ENCODE measurements around the gene HCAR2. TPM values are rescaled to one million over a fixed set of nuclear protein-coding genes. Genes with fewer than 3 reads are reported as not detected.
"Not testable (repeated sequence)": the region's sequence is repeated elsewhere in the genome, so short reads cannot be mapped to it uniquely, and the experiment has no call there.

HCAR2 gene
- total RNA-seq, 1 experiment from 2014 or later = not detected

DNA sequence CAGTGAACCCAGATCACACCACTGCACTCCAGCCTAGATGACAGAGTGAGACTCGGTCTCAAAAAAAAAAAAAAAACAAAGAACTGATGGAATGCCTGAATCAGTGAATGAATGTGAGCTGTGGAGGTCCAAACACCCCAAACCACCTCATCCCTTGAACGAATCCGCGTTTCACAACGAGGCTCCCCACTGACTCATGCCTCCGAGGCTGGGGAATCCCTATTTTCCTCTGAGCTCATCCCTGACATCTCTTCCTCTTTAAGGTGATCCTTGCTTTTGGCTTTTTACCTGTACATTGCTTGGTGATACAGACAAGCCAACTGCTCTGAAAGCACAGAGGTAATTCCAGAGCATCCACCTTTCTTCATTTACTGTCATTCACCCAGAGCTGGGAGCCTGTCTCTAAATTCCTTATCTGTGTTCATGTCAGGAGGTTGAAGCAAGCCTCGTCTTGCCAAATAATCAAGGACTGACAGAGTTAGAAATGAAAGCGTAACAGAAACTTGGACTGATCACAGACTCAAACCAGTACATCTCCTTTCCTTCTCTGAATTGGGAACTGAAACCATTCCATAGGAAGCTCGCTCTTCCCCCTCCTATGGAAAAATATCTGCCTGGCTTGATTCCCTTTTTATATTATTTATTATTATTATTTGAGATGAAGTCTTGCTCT lies 3.0 kb downstream of the HCAR2 start:
- H2AFZ ChIP-seq (ENCODE audit: low read depth, low read length, poor library complexity, severe bottlenecking); H3K4me1 ChIP-seq (ENCODE audit: control insufficient read depth in 1 of 2, insufficient read depth in 2 of 2, low read length in 2 of 2); H3K4me2 ChIP-seq (ENCODE audit: low read length); H3K4me3 ChIP-seq (replicated peaks in 1 of 2; ENCODE audit: low read depth in 1 of 2, low read length in 2 of 2); CTCF ChIA-PET; H3K9ac ChIP-seq (ENCODE audit: low read length); H3K9me2 ChIP-seq (ENCODE audit: insufficient read depth); H3K9me3 ChIP-seq (ENCODE audit: control insufficient read depth in 1 of 2, insufficient read depth in 1 of 2, low read depth in 1 of 2, low read length in 2 of 2); RAD21 ChIA-PET (ENCODE audit: low non-redundant PET in 1 of 2, low total read pairs in 2 of 2, uncharacterized antibody in 2 of 2, unreplicated experiment in 2 of 2); H3K27me3 ChIP-seq (ENCODE audit: insufficient read depth, low read length); intact Hi-C loops (cut with micrococcal nuclease); H3K36me3 ChIP-seq (ENCODE audit: control insufficient read depth in 1 of 2, insufficient read depth in 2 of 2, low read length in 2 of 2); BruUV-seq (replicated peaks); H3K27ac ChIP-seq (ENCODE audit: low read depth, low read length); POLR2A ChIA-PET; H4K20me1 ChIP-seq (ENCODE audit: insufficient read depth); ATAC-seq; H3K79me2 ChIP-seq (ENCODE audit: insufficient read depth, low read length); DNase-seq (ENCODE audit: low read depth, low spot score): not testable (repeated sequence)

DNA sequence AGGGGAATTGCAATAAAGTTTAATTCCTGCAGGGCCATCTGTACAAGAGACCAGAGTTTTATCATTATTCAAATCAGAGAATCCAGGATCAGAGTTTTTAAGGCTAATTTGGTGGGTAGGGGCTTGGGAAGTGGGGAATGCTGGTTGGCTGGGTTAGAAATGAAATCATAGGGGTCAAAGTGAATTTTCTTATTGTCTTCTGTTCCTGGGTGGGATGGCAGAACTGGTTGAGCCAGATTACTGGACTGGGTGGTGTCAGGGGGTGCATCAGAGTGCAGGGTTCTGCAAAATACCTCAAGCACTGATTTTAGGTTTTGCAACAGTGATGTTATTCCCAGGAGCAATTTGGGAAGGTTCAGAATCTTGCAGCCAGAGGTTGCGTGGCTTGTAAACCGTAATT lies 6.2 kb downstream of the HCAR2 start:
- H3K79me2 ChIP-seq (ENCODE audit: insufficient read depth, low read length); H3K4me2 ChIP-seq (ENCODE audit: low read length); H3K4me1 ChIP-seq (ENCODE audit: control insufficient read depth in 1 of 2, insufficient read depth in 2 of 2, low read length in 2 of 2); intact Hi-C loops (cut with micrococcal nuclease); H2AFZ ChIP-seq (ENCODE audit: low read depth, low read length, poor library complexity, severe bottlenecking); H3K9ac ChIP-seq (ENCODE audit: low read length); ATAC-seq; H3K27me3 ChIP-seq (ENCODE audit: insufficient read depth, low read length); RAD21 ChIA-PET (ENCODE audit: low non-redundant PET in 1 of 2, low total read pairs in 2 of 2, uncharacterized antibody in 2 of 2, unreplicated experiment in 2 of 2); DNase-seq (ENCODE audit: low read depth, low spot score); H4K20me1 ChIP-seq (ENCODE audit: insufficient read depth); H3K9me2 ChIP-seq (ENCODE audit: insufficient read depth); POLR2A ChIA-PET; H3K27ac ChIP-seq (ENCODE audit: low read depth, low read length); BruUV-seq (replicated peaks); H3K36me3 ChIP-seq (ENCODE audit: control insufficient read depth in 1 of 2, insufficient read depth in 2 of 2, low read length in 2 of 2); H3K4me3 ChIP-seq (replicated peaks in 1 of 2; ENCODE audit: low read depth in 1 of 2, low read length in 2 of 2); CTCF ChIA-PET; H3K9me3 ChIP-seq (ENCODE audit: control insufficient read depth in 1 of 2, insufficient read depth in 1 of 2, low read depth in 1 of 2, low read length in 2 of 2): not testable (repeated sequence)

DNA sequence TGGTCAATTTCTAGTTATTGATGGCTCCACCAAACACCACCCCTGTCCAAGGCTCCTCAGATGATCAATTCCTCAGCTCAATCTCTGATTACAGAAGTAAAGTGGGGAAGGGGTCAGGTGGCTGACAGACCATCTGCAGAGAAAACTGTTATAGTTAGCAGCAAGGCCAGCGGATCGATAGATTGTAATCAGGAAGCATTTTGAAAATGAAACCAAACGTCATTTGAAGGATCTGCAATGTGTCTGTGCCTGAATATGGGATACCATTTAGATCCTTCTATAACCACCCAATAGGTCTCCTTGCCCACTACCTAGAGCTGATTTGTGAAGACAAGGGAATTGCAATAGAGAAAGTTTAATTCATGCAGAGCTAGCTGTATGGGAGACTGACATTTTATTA lies 11.6 kb downstream of the HCAR2 start:
- H3K4me1 ChIP-seq (ENCODE audit: control insufficient read depth in 1 of 2, insufficient read depth in 2 of 2, low read length in 2 of 2) = no peaks in the 10 kb centered on the region; a peak in 1 of 4 replicates
- H4K20me1 ChIP-seq (ENCODE audit: insufficient read depth) = no peaks in the 10 kb centered on the region
- H3K9me3 ChIP-seq (ENCODE audit: control insufficient read depth in 1 of 2, insufficient read depth in 1 of 2, low read depth in 1 of 2, low read length in 2 of 2) = no peaks in the 10 kb centered on the region
- no peaks in the 10 kb centered on the region for H3K36me3 ChIP-seq (ENCODE audit: control insufficient read depth in 1 of 2, insufficient read depth in 2 of 2, low read length in 2 of 2)
- no peak overlapping the region for H3K27ac ChIP-seq (ENCODE audit: low read depth, low read length)
- BruUV-seq (replicated peaks) = no TSS peak
- no peak for DNase-seq (ENCODE audit: low read depth, low spot score)
- ChIA-PET RAD21 (ENCODE audit: low non-redundant PET in 1 of 2, low total read pairs in 2 of 2, uncharacterized antibody in 2 of 2, unreplicated experiment in 2 of 2) (no interaction called here), POLR2A (no interaction called here), CTCF (no interaction called here)
- H2AFZ ChIP-seq (ENCODE audit: low read depth, low read length, poor library complexity, severe bottlenecking) = no peak overlapping the region
- no peak for ATAC-seq
- H3K9ac ChIP-seq (ENCODE audit: low read length) = no peak overlapping the region
- H3K79me2 ChIP-seq (ENCODE audit: insufficient read depth, low read length) = no peaks in the 10 kb centered on the region
- H3K4me2 ChIP-seq (ENCODE audit: low read length) = no peak overlapping the region
- no peaks in the 10 kb centered on the region for H3K27me3 ChIP-seq (ENCODE audit: insufficient read depth, low read length)
- H3K4me3 ChIP-seq (replicated peaks in 1 of 2; ENCODE audit: low read depth in 1 of 2, low read length in 2 of 2) = no peak overlapping the region
- intact Hi-C loops (cut with micrococcal nuclease) = no loop called here
- no peaks in the 10 kb centered on the region for H3K9me2 ChIP-seq (ENCODE audit: insufficient read depth)
- no peak for TF ChIP-seq RAD21 (IDR thresholded peaks at IDR 0.05; ENCODE audit: low read depth)
- TF ChIP-seq ZFX (IDR thresholded peaks at IDR 0.05) = no peak
- no peak for TF ChIP-seq CEBPB (IDR thresholded peaks at IDR 0.05; ENCODE audit: low read depth)
- no peak for TF ChIP-seq FOSL1 (IDR thresholded peaks at IDR 0.05; ENCODE audit: low read depth)
- no peak for TF ChIP-seq YY1 (IDR thresholded peaks at IDR 0.05; ENCODE audit: extremely low read depth, insufficient replicate concordance, low read depth, low read length)
- no peak for TF ChIP-seq SP1 (IDR thresholded peaks at IDR 0.05; ENCODE audit: low read depth)
- TF ChIP-seq, protein P1, sequence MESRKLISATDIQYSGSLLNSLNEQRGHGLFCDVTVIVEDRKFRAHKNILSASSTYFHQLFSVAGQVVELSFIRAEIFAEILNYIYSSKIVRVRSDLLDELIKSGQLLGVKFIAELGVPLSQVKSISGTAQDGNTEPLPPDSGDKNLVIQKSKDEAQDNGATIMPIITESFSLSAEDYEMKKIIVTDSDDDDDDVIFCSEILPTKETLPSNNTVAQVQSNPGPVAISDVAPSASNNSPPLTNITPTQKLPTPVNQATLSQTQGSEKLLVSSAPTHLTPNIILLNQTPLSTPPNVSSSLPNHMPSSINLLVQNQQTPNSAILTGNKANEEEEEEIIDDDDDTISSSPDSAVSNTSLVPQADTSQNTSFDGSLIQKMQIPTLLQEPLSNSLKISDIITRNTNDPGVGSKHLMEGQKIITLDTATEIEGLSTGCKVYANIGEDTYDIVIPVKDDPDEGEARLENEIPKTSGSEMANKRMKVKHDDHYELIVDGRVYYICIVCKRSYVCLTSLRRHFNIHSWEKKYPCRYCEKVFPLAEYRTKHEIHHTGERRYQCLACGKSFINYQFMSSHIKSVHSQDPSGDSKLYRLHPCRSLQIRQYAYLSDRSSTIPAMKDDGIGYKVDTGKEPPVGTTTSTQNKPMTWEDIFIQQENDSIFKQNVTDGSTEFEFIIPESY (IDR thresholded peaks at IDR 0.05; ENCODE audit: extremely low read depth, insufficient replicate concordance, low read length) = no peak
- TF ChIP-seq, protein P2, sequence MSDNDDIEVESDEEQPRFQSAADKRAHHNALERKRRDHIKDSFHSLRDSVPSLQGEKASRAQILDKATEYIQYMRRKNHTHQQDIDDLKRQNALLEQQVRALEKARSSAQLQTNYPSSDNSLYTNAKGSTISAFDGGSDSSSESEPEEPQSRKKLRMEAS (IDR thresholded peaks at IDR 0.05) = no peak
- TF ChIP-seq EZH2phosphoT487 (IDR thresholded peaks at IDR 0.05; ENCODE audit: borderline replicate concordance) = no peak
- no peak for TF ChIP-seq CBX3 (IDR thresholded peaks at IDR 0.05; ENCODE audit: low read depth)
- TF ChIP-seq ZNF274 (IDR thresholded peaks at IDR 0.05; ENCODE audit: low read depth, low read length) = no peak
- no peak for TF ChIP-seq SRF (IDR thresholded peaks at IDR 0.05; ENCODE audit: low read depth)

Data from HCT116 (cell line).